K562 treated with DMSO at 1 percent for 24 hours (cell line): ENCODE data around the gene NUFIP1. TPM values are rescaled to one million over a fixed set of nuclear protein-coding genes. Genes with fewer than 3 reads are reported as not detected.

Experiments used
- total RNA-seq: library from RNA; unstranded; fragments of 300-600 nt; gene quantifications from 2 replicates; pipeline ENCODE4 v1.2.3, GENCODE V29; 2022; ENCODE audit warnings: low read depth; ENCODE audit not compliant: insufficient read depth

NUFIP1 gene
- total RNA-seq: 1.7 and 2.2 TPM in 2 replicates

DNA sequence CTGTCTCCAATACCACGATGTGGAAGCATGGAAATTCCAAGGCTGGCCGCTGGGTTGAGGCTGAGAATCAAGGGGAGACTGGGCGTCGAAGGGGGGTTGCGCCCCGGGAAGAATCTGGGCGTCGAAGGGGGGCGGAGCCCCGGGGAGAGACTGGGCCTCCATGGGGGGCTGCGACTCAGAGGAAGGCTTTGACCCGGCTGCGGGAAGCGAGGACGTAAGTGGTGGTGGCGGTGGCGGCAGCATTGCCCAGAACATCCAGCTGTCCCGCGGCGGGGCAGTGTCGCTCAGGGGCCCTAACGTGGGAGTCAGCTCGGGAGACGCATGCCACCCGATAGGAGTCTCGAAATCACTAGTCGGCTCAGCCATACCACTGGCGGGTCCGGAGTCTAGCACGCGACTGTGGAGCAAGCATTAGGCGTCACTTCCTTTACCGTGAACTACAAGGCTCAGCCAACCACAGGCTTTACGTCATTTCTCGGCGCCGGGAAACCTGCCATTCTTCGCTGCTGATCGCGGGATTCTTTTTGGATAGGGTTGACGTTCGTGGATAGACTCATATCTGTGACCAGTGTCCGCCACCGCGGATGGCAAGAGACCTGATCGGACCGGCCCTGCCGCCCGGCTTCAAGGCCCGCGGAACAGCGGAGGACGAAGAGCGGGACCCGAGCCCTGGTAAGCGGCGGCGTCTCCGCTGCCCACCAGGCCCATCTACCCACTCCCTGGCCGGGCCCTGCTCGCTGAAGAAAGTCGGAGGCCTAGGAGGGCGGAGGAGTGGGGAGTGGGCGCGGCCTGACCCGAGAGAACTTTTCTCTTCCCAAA lies at the start of gene NUFIP1, which contains the start of gene GPALPP1:
NUFIP1 (minus strand) TSS at position 401 of the 819 bp plus-strand sequence; CDS start at position 366, 35 bp downstream.
GPALPP1 (plus strand) TSS at position 468 of the 819 bp plus-strand sequence; CDS start at position 585, 117 bp downstream.

Other genes with a start within 250 kb of the NUFIP1 start
- gene GPALPP1, start 67 bp upstream of the NUFIP1 start, total RNA-seq: 10.1 and 11.4 TPM in 2 replicates
- gene GTF2F2, start 131.0 kb upstream of the NUFIP1 start, total RNA-seq: 9.5 and 12.1 TPM in 2 replicates
- gene KCTD4, start 211.6 kb upstream of the NUFIP1 start, total RNA-seq: not detected in 2 replicates